HFFc6 (cell line): ENCODE data around the gene S100A4. TPM values are rescaled to one million over a fixed set of nuclear protein-coding genes. Genes with fewer than 3 reads are reported as not detected.

Experiments used
- DNase-seq: peaks from one replicate; pipeline ENCODE4 v3.0.0-alpha.2; 2018
- H3K27ac Mint-ChIP-seq: 2 replicates; pipeline ENCODE4 v1.8.0; 2020; ENCODE audit warnings: mild to moderate bottlenecking, mixed read lengths
- H3K27me3 Mint-ChIP-seq: 2 replicates; pipeline ENCODE4 v1.8.0; 2021; ENCODE audit warnings: mild to moderate bottlenecking, moderate library complexity, mixed read lengths; ENCODE audit not compliant: insufficient read depth
- H3K36me3 Mint-ChIP-seq: 2 replicates; pipeline ENCODE4 v1.8.0; 2021; ENCODE audit warnings: low read depth, mixed read lengths
- H3K4me1 Mint-ChIP-seq: 2 replicates; pipeline ENCODE4 v1.8.0; 2020; ENCODE audit warnings: low read depth, mixed read lengths
- H3K4me3 Mint-ChIP-seq: 2 replicates; pipeline ENCODE4 v1.8.0; 2020; ENCODE audit warnings: mild to moderate bottlenecking, moderate library complexity, mixed read lengths
- H3K9me3 Mint-ChIP-seq: 2 replicates; pipeline ENCODE4 v1.8.0; 2020; ENCODE audit warnings: mild to moderate bottlenecking, mixed read lengths
- total RNA-seq, 6 experiments: library from RNA; stranded (reverse); fragmentation: NEBNext Ultra II Directional; extraction: Animal tissue kit (Norgen Biotek cat#: 25700); gene quantifications; 2 replicates in 1 of 6; 3 replicates in 5 of 6; pipeline ENCODE4 v1.2.3, GENCODE V29; 2021
- TF ChIP-seq, protein P1 (sequence below): fragments of 200-600 bp; sonication (generic); IDR thresholded peaks from 2 replicates; pipeline ENCODE4 v1.5.0; 2021; ENCODE audit warnings: antibody characterized with exemption, mild to moderate bottlenecking

S100A4 gene
- total RNA-seq, 6 experiments from 2014 or later: 394 to 846 (median 814) TPM

GRCh38 chr1:153540394-153541361 is 4.9 kb downstream of the S100A4 start, which contains the start of gene S100A5:
TSS of gene S100A5 (minus strand) at chr1:153540934. CDS start at chr1:153540191, 743 bp downstream.
- peak; percentile 35 for DNase-seq
- Mint-ChIP-seq H3K36me3 (peaks cover 26% of the 10 kb centered on the region; the same call in 1 of the 2 replicates), H3K27me3 (peaks cover 4% of the 10 kb centered on the region), H3K9me3 (no peaks in the 10 kb centered on the region), H3K4me3 (peak within 1 kb of the TSS; percentile 22; the same call in 1 of the 2 replicates), H3K4me1 (peaks cover 95% of the 10 kb centered on the region), H3K27ac (peak within 1 kb of the TSS; percentile 75)
- TF ChIP-seq, protein P1, sequence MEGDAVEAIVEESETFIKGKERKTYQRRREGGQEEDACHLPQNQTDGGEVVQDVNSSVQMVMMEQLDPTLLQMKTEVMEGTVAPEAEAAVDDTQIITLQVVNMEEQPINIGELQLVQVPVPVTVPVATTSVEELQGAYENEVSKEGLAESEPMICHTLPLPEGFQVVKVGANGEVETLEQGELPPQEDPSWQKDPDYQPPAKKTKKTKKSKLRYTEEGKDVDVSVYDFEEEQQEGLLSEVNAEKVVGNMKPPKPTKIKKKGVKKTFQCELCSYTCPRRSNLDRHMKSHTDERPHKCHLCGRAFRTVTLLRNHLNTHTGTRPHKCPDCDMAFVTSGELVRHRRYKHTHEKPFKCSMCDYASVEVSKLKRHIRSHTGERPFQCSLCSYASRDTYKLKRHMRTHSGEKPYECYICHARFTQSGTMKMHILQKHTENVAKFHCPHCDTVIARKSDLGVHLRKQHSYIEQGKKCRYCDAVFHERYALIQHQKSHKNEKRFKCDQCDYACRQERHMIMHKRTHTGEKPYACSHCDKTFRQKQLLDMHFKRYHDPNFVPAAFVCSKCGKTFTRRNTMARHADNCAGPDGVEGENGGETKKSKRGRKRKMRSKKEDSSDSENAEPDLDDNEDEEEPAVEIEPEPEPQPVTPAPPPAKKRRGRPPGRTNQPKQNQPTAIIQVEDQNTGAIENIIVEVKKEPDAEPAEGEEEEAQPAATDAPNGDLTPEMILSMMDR: no peak

DNA sequence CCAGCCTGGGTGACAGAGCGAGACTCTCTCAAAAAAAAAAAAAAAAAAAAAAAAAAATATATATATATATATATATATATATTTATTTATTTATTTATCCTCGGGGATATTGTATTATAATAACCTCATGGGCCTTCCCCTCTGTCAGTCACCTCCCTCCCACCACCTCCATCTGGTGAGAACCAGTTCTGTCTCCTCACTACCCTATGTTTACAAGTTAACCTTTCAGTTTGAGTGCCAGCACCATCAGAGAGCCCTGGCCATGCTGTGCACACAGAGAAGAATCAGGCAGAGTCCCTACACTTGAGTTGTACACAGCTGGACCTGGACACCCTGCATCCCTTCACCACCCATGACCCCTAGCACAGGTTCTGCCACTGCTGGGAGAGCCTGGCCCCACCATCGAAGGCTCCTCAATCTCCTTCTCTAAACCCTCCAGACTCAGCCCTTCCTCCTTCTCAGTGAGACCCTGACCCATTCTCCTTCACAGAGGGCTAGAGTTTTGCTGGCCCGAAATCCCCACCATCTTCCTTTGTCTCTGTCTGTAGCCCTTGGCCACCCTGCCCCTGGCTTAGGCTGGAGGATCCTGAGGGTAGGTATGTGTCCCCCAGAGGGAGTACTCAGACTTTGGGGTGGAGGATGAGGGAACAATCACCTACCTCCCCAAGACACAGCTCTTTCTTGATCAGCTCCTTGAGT is 6.1 kb downstream of the S100A4 start:
- H3K36me3 Mint-ChIP-seq: peaks cover 31% of the 10 kb centered on the region
- peak overlapping the region; percentile 75 for H3K27ac Mint-ChIP-seq
- DNase-seq: no peak
- H3K9me3 Mint-ChIP-seq: no peaks in the 10 kb centered on the region
- H3K4me3 Mint-ChIP-seq: no peak overlapping the region
- TF ChIP-seq, protein P1: no peak
- peaks cover under 1% of the 10 kb centered on the region; the same call in 1 of the 2 replicates for H3K27me3 Mint-ChIP-seq
- peaks cover 88% of the 10 kb centered on the region for H3K4me1 Mint-ChIP-seq

DNA sequence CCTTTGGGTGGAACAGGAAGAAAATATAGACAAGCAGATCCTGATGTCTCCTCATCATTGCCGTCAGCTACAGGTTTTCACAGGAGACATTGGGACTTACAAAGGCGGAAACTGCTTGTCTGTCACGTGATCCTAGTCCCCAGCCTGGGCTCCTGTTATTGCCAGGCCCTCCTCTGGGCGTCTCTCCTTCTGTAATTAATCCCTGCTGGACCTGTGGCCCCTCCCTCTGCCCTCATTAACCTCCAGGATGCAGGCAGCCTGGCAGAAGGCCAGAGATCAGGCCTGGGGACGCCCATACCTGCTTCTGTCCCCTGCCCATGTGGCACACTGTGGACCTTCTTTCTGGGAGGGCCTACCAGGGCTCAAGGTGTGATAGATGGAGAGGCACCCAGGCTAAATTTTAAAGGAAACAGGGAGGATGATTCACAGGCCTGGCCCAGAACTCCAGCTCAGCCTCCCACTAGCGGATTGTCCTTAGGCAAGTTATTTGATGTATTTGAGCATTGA is 7.2 kb downstream of the S100A4 start:
- Mint-ChIP-seq H3K27ac (peak overlapping the region; percentile 79), H3K36me3 (peaks cover 28% of the 10 kb centered on the region), H3K27me3 (peaks cover 10% of the 10 kb centered on the region), H3K9me3 (no peaks in the 10 kb centered on the region), H3K4me3 (no peak overlapping the region), H3K4me1 (peaks cover 88% of the 10 kb centered on the region)
- DNase-seq: peak; percentile 62
- TF ChIP-seq, protein P1: peak; percentile 17

DNA sequence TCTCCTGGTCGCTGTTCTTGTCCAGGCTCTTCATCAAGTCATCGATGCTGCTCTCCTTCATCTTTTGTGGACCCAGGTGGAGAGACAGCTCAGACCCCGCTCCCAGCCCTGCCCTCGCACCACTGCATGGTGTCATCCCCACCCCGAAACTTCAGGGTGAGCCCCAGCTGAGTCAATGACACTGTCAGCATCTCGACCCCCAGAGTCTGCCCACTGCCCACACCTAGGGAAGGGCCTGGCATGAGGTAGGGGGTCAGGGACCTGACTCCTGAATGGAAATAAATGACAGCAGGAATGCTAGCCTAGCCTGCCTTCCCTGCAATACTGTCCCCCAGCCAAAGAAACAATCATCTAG is 8.3 kb downstream of the S100A4 start:
- TF ChIP-seq, protein P1: no peak

DNA sequence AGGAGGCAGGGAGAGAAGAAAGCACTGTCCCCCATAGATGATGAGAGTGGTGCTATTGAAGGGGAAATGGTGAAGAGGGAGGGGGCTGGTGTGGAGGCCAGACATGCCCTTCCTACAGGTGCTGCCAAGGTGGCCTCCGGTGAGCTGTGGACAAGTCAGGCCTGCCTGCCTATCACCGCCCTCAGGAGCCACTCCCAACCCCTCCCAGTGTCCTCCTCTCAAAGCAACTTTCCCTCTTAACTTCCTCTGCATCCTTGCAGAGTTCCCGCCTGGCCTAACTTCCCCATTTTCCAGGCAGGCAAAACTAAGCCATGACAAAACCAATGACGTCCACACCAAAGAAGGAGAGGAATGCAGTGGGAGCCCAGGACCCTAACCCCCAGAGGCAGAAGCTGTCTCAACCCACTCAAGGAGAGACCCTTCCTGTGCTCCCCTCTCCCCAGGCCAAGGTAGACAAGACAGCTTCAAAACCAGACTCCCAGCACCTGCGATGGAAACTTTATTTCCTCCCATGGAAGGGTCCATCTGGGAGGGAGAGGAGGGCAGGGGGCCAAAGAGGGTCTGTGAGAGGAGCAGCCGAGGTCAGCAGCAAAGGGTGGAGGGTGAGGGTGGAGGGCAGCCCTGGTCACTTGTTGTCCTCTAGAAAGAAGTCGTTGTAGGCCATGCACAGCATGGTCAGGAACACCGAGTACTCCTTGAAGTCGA is 8.8 kb downstream of the S100A4 start:
- Mint-ChIP-seq H3K9me3 (no peaks in the 10 kb centered on the region), H3K27me3 (peaks cover 14% of the 10 kb centered on the region), H3K4me1 (peaks cover 88% of the 10 kb centered on the region), H3K36me3 (peaks cover 19% of the 10 kb centered on the region), H3K4me3 (peak overlapping the region; percentile 97), H3K27ac (peak overlapping the region; percentile 97)
- no peak for DNase-seq
- TF ChIP-seq, protein P1: no peak

More for the DNA sequence above, 8.3 kb downstream of the S100A4 start:
- Mint-ChIP-seq H3K4me3 (no peak overlapping the region), H3K27me3 (peaks cover 14% of the 10 kb centered on the region), H3K4me1 (peaks cover 88% of the 10 kb centered on the region), H3K9me3 (no peaks in the 10 kb centered on the region), H3K27ac (peak overlapping the region; percentile 24; the same call in 1 of the 2 replicates), H3K36me3 (peaks cover 19% of the 10 kb centered on the region)
- DNase-seq: no peak
